GM12874 (cell line): Measurements from ENCODE around the gene NFATC3.

Experiments used
- CTCF ChIP-seq: IDR thresholded peaks from 2 replicates; pipeline ENCODE4 v1.5.1; 2011; ENCODE audit warnings: low read depth, mild to moderate bottlenecking, control low read depth, low read length, moderate library complexity; ENCODE audit not compliant: insufficient read depth

The NFATC3 gene

GRCh38 chr16:68194251-68194650 is 109.1 kb downstream of the NFATC3 start:
- no peak for TF ChIP-seq CTCF

- no peak for TF ChIP-seq CTCF
Measured at GRCh38 chr16:68197250-68197649, 112.1 kb downstream of the NFATC3 start.

DNA sequence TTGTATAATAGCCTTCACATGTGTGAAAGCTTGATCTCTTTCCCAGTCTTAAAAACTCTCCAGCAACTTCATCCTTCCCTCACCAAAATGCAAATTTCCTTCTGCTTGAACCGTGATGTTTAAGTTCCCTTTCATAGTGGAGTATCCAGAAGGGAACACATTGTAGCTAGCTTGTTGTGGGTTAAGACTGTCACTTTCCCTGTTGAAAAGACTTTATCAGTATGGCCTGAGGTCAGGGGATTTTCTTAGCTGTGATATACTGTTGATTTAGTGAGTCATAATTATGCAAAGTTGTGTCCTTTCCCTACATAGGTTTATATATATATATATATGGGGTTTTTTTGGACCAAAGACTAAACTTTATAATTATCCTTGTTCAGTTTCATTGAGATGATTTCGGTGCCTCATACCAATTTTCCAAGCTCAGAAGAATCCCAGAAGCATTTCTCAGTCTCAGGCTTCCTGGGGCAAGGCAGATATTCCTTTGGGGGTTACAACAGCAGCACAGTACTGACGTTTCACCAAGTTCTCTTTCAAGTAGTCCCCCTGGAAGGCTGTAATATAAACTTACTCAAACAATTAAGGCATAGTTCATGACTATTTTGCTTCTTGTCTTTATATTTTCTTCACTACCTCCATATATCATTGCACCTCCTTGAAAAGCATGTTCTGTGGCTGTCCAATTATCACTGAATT is 115.1 kb downstream of the NFATC3 start:
- TF ChIP-seq CTCF: no peak

DNA sequence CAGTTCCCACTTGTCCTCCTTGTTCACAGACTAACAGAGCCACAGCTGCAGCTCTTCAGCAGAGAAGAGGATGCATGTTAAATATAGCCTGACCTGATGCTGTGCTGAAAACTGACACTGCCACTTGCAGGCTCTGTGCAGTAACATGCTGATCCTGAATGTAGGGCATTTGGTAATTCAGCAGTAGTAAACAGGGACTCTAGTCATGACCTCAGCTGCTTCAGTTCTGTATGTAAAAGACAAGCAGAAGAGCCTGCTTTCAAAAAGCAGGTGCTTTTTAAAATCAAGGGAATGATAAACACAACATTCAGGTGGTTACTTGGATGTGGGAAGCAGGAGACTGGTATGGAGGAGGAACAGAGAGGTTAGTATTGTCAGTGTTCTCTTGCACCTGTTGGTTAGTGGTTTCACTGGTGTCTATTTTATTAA is 116.9 kb downstream of the NFATC3 start:
- TF ChIP-seq CTCF: no peak

GRCh38 chr16:68206245-68206644 is 121.1 kb downstream of the NFATC3 start:
- TF ChIP-seq CTCF: no peak

DNA sequence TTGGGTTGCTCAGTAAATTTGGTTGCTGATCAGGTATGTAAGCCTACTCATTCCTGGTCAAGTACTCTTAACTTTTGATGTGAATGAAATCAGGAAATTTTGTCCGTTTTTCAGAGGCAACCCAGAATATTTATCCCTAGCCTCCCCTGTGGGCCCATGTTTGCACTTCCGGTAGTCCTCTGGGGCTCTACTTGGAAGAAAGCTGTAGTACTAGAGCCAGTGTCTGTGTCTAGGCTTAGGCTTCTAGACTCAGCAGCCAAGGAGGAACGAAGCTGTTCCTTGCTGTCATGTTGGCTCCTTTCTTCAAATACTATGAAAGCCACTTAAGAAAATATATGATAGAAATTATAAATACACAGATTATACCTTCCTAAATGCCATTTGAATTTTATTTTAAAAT is 129.6 kb downstream of the NFATC3 start:
- no peak for TF ChIP-seq CTCF

GRCh38 chr16:68215302-68215701 is 130.1 kb downstream of the NFATC3 start:
- TF ChIP-seq CTCF: no peak
